ENCODE results near the gene COL27A1.

- TF ChIP-seq ZNF8 (CRISPR knock-in tag; IDR thresholded peaks at IDR 0.05), result no peak
- no peak for TF ChIP-seq ZFP30 (CRISPR knock-in tag; IDR thresholded peaks at IDR 0.05)
- no peak for TF ChIP-seq PATZ1 (CRISPR knock-in tag; IDR thresholded peaks at IDR 0.05; ENCODE audit: borderline replicate concordance)
- no peak for TF ChIP-seq PPARA (CRISPR knock-in tag; IDR thresholded peaks at IDR 0.05; ENCODE audit: borderline replicate concordance)
- no peak for TF ChIP-seq ARNTL (CRISPR knock-in tag; IDR thresholded peaks at IDR 0.05; ENCODE audit: borderline replicate concordance, low read depth)
- TF ChIP-seq TSHZ2 (CRISPR knock-in tag; IDR thresholded peaks at IDR 0.05), result no peak
- TF ChIP-seq ZFP3 (CRISPR knock-in tag; IDR thresholded peaks at IDR 0.05), result no peak
- TF ChIP-seq ZNF565 (CRISPR knock-in tag; conservative IDR thresholded peaks at IDR 0.05; ENCODE audit: low read depth), result no peak
- TF ChIP-seq RARB (CRISPR knock-in tag; IDR thresholded peaks at IDR 0.05), result no peak
- TF ChIP-seq TOX (CRISPR knock-in tag; IDR thresholded peaks at IDR 0.05; ENCODE audit: borderline replicate concordance), result no peak
- no peak for TF ChIP-seq CSDC2 (CRISPR knock-in tag; IDR thresholded peaks at IDR 0.05)
- TF ChIP-seq SNAI2 (CRISPR knock-in tag; IDR thresholded peaks at IDR 0.05), result no peak
- TF ChIP-seq ZC3H10 (CRISPR knock-in tag; IDR thresholded peaks at IDR 0.05), result no peak
- TF ChIP-seq ZNF70 (CRISPR knock-in tag; IDR thresholded peaks at IDR 0.05), result no peak
Observed at GRCh38 chr9:114112325-114112724, 43.0 kb upstream of the COL27A1 start.
